Measurements from ENCODE around the gene NAA60.

NAA60 gene

DNA sequence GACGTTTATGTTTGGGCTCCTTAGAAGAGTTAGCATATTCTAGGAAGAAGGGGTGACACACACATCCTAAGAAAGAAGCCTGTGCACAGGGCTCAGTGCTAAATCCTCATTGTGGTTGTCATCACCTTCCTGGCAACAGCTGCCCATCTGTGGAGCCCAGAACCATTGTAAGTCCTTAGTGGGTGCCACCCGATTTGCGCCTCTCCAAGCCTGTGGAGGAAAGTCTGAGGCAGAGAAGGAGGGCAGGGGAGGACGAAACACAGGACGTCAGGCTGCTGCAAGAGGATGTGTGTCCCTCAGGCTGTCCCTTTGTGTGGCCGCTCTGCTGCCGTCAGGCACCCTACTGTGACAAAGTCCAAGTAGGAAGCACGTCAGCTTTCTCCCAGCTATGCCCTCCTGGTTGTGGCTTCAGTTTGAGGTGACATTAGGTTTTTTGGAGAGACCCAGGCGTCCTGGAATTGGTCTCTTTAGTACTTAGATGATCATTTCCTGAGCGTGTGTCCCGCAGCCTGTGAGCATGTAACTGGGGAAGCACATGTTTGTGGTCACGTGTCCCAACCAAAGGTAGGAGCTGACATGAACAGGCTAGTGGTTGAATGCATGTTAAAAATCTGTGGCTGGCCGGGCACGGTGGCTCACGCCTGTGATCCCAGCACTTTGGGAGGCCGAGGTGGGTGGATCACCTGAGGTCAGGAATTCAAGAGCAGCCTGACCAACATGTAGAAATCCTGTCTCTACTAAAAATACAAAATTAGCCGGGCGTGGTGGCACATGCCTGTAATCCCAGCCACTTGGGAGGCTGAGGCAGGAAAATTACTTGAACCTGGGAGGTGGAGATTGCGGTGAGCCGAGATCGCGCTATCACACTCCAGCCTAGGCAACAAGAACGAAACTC lies 68.1 kb downstream of the NAA60 start:
- no peak for DNase-seq

DNA sequence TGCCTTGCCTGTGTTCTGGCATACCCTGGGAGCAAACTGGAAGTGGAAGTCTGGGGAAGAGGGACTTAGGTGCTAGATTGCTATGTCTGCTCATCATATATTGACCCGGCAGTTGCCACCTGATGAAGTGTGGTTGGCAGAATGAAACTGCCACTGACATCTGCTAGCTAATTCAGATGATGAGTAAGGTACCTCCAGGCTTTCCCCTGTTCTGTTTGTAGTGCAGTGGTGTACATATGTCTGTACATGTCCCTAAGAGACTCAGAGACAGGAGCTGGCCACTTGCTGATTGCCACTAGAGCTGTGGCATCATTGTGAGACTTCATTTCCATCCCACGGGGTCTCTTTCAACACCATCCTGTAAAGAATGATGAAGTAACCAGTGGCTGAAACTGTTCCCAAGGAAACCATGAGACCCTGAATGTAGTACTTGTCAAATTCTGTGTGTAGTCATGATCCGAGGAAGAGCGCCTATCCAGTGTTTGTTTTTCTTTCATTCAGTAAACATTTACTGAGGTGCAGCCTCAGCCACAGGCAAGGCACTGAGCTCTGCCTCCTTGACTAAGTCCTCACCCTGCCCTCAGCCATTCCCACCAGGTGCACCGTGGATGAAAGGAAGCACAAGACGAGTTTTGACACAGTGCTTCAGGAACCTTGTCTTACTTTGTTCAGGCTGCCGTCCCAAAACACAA lies 70.6 kb downstream of the NAA60 start:
- no peak for DNase-seq

DNA sequence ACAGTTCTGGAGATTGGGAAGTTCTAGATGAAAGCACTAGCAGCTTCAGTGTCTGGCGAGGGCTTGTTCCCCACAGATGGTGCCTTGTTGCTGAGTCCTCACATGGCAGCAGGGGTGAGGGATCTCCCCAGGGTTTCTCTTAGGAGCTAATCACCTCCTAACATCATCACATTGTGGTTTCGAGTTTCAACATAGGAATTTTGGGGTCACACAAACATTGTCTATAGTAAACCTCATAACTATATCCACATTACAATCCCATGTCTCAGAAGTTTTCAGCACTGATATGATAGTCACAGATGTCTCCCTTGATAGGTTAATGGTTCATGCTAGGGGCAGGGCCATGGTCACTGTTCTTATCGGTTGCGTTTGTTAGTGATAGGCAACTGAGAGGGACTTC lies 71.1 kb downstream of the NAA60 start:
- no peak for DNase-seq

DNA sequence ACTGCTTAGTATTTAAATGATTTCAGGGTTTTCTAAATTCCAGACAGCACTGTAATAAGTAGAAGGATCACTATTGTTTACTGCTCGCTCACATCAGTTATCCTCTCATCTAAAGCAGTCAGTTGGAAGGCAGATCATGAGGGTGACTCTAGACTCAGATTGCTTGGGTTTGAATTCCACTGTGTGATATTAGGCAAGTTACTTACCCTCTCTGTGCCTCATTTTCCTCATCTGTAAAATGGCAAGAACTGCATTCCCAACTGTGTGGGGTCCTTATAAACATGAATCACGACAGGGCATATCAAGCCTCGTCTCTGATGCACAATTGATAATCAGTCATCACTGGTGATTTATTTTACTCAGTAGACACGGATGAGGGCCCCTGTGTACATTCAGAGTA lies 72.4 kb downstream of the NAA60 start:
- no peak for DNase-seq

DNA sequence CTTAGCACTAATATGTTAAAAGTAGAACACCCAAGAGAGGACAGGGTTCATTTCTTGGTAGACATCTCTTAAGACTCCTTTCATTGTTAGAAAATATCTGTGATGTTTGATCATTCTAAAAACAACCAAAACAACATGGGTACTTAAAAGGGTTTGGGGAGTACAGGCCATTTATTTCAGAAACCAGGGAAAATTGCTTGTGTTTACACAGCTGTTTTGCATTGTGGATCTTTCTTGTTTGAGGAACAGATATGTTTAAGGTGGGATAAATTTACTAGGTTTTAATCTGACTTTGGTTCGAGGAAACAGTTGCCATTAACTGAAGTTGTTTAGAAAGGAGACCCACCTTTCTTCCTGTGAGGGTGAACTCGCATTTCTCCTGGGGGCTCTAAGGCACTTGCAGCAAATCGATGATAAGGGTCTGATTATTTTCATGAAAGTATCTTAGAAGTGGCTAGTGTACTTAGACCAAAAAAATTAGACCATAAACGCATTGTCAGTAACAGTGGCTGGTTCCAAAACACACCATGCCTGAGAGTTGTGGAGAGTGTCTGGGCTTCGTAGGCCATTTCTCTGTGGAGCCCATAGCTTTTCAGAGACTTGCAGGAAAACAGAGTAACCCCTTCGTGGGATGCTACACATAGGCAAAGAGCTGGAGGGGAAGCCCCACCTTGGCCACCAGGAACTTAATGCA lies 75.0 kb downstream of the NAA60 start:
- no peak for DNase-seq

DNA sequence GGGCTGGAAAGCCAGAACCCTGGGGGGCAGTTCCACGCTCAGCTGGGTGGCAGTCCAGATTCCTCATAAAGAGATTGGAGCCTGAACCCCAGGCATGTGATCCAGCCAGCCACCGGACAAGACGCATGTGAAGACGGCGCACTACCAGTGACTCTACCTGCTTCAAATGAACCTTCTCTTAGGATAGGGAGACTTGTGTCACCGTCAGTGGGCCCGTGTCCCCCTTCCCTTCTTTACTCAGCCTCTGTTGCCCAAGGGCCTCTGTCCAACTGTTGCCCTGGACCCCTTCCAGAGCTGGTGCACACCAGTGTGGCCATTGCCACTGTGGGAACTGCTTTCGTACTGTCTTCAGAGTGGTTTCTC lies 75.5 kb downstream of the NAA60 start:
- no peak for DNase-seq

DNA sequence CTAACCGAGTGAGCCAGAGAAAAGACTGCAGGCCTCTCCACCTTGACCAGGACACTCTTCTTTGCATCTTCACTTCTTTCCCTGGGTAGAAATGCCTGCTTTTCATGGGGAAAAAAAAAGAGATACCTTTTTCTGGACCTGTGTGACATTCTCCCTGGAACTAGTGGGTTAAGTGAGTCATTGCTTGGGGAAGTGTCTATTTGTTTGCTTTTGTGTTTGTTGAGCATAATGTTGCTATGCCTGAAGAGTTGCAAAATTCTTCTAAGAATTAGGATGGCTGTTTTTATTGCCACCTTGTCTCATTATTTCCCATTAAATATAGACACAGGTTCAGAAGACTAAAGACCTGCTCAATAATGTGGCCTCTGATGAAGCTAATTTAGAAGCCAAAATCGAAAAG lies 76.1 kb downstream of the NAA60 start:
- no peak for DNase-seq

DNA sequence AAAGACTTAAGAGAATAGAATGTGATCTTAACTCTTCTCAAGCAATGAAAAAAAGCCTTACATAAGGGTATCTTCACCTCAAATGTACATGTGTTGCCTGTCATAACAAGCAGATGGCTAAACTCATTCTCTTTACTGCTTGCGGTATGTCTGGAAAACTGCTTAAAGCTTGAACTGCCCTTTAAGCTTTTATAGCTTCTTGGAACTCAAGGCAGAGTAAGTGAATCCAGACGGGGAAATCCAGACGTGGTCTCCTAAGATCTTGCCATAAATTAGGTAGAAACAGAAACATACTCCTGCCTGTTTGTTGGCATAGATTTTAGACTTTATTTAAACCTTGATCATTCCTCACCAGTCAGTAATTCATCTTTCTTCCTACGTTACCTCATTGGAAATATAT lies 76.9 kb downstream of the NAA60 start:
- DNase-seq = no peak

DNA sequence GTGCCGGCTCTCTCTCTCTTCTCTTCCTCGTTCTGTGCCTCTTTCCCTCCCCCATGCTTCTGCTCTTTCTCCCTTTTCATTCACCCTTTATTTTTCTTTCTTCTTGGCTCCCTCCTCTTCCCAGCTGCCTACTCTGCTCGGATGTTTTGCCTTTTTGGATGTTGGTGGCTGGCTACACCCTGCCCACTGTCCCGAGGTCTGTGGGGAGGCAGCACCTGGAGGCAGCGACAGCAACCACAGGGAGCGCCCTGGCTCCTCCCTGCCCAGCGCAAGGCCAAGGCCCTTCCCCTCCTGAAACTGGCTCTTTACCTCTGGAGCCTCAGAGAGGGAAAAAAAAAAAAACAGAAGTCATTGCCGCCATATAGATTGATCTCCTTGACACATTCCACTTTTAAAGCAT lies 77.4 kb downstream of the NAA60 start:
- DNase-seq = no peak

DNA sequence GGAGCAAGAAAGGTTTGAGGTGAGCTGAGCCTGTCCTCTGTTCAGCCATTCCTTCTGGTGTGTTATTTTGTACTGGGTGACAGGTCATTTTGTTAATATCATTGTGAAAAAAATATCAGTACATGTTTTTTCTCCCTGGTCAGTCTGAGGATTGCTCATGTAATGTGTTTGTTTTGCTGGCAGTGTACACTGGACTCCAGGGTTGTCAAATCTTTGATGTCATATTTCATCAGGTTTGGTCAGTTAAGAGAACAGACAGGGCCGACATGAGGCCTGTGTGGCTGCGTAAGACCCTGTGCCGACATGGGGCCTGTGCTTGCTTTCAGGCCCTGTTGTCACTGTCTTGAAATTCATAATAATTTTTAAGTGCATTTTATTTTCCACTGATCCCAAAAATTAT lies 79.8 kb downstream of the NAA60 start:
- no peak for DNase-seq

DNA sequence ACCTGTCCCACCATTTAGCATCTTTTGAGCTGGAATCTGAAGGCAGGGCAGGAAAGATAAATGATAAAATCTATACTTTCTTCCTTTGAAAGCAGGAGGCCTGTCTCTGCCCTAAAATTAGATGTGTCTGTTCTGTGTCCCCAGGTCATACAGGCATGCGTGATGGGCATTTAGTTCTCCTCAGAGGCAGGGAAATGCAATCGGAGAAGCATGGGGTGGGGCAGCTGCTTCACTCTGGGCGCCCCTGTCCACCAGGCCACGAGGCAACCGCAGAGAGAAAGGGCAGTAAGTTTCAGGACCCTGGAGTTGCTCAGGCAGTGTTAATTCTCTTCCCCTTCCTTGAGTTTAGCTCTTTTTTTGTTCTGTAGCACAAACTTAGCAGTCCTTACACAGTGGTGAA lies 82.5 kb downstream of the NAA60 start:
- DNase-seq = no peak

DNA sequence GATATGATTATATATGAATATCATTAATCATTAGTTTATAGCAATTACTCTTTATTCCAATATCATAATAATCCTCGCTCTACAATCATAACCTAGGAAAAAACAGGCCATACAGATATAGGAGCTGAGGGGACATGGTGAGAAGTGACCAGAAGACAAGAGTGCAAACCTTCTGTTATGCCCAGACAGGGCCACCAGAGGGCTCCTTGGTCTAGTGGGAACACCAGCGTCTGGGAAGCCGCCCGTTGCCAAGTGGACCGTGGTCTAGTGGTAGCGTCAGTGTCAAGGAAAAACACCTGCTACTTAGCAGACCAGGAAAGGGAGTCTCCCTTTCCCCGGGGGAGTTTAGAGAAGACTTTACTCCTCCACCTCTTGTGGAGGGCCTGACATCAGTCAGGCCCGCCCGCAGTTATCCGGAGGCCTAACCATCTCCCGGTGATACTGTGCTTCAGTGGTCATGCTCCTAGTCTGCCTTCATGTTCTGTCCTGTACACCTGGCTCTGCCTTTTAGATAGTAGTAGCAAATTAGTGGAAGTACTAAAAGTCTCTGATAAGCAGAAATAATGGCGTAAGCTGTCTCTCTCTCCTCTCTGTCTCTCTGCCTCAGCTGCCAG lies 83.8 kb downstream of the NAA60 start:
- peak; percentile 19 for DNase-seq

DNA sequence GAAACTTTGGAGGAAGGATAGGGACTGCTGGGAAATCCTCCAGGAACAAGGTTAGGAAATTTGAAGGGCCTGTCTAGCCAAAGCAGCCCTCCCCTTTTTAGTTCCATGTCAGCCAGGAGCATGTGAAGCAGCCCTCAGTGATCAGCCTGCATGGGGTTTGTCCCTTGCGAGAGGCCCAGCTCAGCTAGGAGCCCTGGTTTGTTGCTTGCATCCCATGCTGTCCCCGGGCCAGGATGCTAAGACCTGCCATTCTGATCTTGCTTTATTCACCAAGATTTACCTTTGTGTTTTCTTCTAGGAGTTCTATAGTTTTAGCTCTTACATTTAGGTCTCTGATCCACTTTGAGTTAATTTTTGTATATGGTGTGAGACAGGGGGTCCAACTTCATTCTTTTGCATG lies 84.9 kb downstream of the NAA60 start:
- DNase-seq = no peak

DNA sequence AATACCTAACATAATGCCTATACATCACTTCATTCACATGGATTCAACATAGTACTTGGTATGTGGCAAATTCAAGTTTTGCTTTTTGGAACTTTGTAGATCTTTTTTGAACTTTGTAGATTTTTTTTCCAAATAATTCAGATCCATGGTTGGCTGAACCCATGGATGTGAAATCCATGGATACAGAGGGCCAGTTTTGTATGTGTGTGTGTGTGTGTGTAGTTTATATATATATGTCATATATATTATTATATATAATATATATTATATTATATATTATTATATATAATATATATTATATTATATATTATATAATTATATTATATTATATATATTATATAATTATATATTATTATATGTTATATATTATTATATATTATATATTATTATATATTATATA lies 85.7 kb downstream of the NAA60 start:
- DNase-seq = no peak

DNA sequence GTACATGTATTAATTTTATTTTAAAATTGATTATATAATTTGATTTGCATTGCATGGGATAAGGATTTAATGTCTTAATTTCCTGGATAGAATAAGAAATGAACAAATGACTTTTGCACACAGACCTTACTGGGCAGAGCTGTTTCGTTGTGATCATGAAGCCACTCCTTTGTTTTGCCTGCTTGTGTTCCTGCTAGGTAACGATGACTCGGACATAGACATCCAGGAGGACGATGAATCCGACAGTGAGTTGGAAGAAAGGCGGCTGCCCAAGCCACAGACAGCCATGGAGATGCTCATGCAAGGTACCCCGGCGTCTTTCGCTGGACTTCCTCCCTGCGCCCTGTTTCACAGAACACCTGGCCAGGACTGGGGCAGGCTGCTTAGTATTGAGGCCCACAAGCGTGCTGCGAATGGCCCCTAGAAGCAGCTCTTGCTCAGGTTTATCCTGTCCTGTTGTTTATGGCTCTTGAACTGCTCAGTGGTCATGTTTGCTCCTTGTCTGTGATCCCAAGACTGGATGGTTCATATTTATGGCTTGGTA lies 87.0 kb downstream of the NAA60 start:
- no peak for DNase-seq

DNA sequence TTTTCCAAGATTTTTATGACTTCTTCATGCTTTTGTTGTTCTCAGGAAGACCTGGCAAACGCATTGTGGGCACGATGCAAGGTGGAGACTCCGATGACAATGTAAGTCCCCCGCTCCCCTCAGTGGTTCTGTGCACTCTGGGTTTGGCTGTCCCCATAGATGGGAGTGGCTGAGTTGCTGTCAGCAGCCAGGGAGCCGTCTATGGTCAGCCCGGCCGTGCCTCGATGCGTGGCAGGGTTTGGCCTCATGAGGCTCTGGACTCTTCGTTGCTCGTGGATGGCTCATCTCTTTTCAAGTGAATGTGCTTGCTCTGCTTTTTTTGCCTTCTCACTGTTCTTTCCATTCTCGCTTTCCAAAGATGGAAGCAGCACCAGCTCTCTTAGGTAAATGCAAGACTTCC lies 89.3 kb downstream of the NAA60 start:
- DNase-seq = no peak

DNA sequence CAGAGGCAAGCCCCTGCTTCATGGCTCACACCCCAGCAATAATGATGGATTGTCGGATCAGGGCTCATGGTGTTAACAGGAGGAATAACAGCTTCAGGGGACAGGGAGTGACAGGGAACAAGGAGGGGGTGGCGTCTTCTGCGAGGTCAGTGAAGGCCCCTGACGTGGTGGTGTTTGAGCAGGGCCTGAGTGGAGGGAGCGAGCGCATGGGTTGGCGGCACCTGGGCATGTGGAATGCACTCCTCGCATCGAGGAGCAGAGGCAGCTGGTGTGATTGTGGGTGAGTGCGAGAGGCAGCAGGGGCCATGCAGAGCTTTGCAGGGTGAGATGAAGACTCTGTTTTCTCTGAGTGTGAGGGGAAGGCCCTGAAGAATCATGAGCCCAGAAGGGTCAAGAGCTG lies 90.6 kb downstream of the NAA60 start:
- no peak for DNase-seq

DNA sequence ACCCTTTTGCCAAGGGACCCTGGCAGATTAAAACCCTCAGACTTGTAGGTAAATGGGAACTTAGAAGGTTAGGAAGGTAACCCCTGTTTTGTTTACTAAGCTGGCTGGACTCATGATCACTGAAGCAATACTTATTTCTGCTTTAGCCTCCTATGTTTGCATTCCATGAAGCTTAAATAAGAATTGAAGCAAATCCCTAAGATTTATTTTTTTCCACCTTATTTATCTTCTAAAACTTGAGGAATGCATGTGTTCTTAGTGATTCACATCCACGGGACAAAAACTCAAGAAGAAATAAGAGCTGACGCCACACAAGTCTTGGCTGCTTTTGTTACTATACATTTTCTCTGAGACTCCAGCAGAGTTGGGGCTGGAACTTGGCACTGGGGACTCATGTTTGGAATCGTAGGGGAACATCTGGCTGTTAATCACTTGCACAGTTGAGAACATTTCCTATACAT lies 92.8 kb downstream of the NAA60 start:
- DNase-seq = no peak
